ENCODE measurements around the gene RAB7A.

DNA sequence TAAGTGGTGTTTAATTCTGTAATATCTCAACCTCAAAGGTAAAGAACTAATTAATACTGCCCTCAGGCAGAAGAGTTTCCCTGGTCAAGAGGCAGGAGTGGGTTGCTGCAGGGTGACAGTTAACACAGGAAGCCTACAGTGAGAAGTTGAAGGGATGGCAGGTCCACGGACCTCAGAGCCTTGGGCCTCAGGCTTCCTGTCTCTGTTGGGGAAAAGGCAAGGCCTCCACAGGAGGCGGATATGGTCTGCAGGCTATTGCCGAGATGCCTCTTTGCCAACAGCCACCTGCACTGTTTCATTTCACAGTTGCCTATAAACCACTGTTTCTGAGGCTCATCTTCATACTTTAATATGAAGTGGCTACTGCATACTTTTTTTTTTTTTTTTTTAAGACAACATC lies 42.0 kb upstream of the RAB7A start:
- no peak for TF ChIP-seq POLR2A (IDR thresholded peaks at IDR 0.05; ENCODE audit: low read depth, low read length)
- TF ChIP-seq POLR2AphosphoS5 (IDR thresholded peaks at IDR 0.05; ENCODE audit: low read depth, low read length): no peak

Data from GM12892 (cell line).